HG02943 (cell line): ENCODE measurements around the gene SLC9B1.
"Not testable (repeated sequence)": the region's sequence is repeated elsewhere in the genome, so short reads cannot be mapped to it uniquely, and the experiment has no call there.

Source experiments
- ATAC-seq: cut with Tn5 transposase; IDR thresholded peaks from one replicate; pipeline ENCODE4 v1.9.1; 2021; ENCODE audit warnings: mild to moderate bottlenecking, low read depth, moderate library complexity; ENCODE audit not compliant: unreplicated experiment

The SLC9B1 gene

GRCh38 chr4:103011378-103012025 lies 8.0 kb downstream of the SLC9B1 start:
- no peak for ATAC-seq

GRCh38 chr4:103010804-103011203 lies 8.7 kb downstream of the SLC9B1 start:
- no peak for ATAC-seq

- ATAC-seq, result peak; percentile 87
Observed at GRCh38 chr4:103008875-103009729, 10.4 kb downstream of the SLC9B1 start.

- no peak for ATAC-seq
Observed at GRCh38 chr4:103002551-103002950, 17.0 kb downstream of the SLC9B1 start.

GRCh38 chr4:102994803-102995202 lies 24.7 kb downstream of the SLC9B1 start:
- ATAC-seq, result no peak

- not testable (repeated sequence) for ATAC-seq
Observed at GRCh38 chr4:102993985-102994384, 25.5 kb downstream of the SLC9B1 start.

- ATAC-seq, result no peak
Observed at GRCh38 chr4:102988429-102989020, 31.0 kb downstream of the SLC9B1 start.

- ATAC-seq, result no peak
Observed at GRCh38 chr4:102981005-102981404, 38.5 kb downstream of the SLC9B1 start.

GRCh38 chr4:102961813-102962212 lies 57.7 kb downstream of the SLC9B1 start:
- not testable (repeated sequence) for ATAC-seq

GRCh38 chr4:102959496-102959895 lies 60.0 kb downstream of the SLC9B1 start:
- ATAC-seq, result no peak

GRCh38 chr4:102945066-102945465 lies 74.4 kb downstream of the SLC9B1 start:
- ATAC-seq, result no peak

GRCh38 chr4:102938063-102938462 lies 81.4 kb downstream of the SLC9B1 start:
- not testable (repeated sequence) for ATAC-seq

- no peak for ATAC-seq
Observed at GRCh38 chr4:102935716-102936115, 83.8 kb downstream of the SLC9B1 start.

- not testable (repeated sequence) for ATAC-seq
Observed at GRCh38 chr4:102919697-102920096, 99.8 kb downstream of the SLC9B1 start.

- ATAC-seq, result no peak
Observed at GRCh38 chr4:102918859-102919258, 100.6 kb downstream of the SLC9B1 start.

GRCh38 chr4:102901804-102902203 lies 117.7 kb downstream of the SLC9B1 start:
- ATAC-seq, result no peak

GRCh38 chr4:102897610-102898009 lies 121.9 kb downstream of the SLC9B1 start:
- not testable (repeated sequence) for ATAC-seq

- ATAC-seq, result not testable (repeated sequence)
Observed at GRCh38 chr4:102896547-102896946, 123.0 kb downstream of the SLC9B1 start.

GRCh38 chr4:102889866-102890265 lies 129.6 kb downstream of the SLC9B1 start:
- ATAC-seq, result not testable (repeated sequence)

GRCh38 chr4:102888570-102888969 lies 130.9 kb downstream of the SLC9B1 start:
- not testable (repeated sequence) for ATAC-seq

- ATAC-seq, result no peak
Observed at GRCh38 chr4:102883278-102883677, 136.2 kb downstream of the SLC9B1 start.
